Measurements from ENCODE around the gene TANC1. TPM values are rescaled to one million over a fixed set of nuclear protein-coding genes. Genes with fewer than 3 reads are reported as not detected.

The TANC1 gene
- total RNA-seq, 1 experiment from 2014 or later = 21.1 TPM

GRCh38 chr2:159206736-159207380, 238.4 kb downstream of the TANC1 start:
- Mint-ChIP-seq H3K27ac (ENCODE audit: unreplicated experiment) (no peak overlapping the region), H3K9me3 (ENCODE audit: unreplicated experiment) (no peaks in the 10 kb centered on the region), H3K4me3 (ENCODE audit: unreplicated experiment) (no peak overlapping the region), H3K27me3 (ENCODE audit: insufficient read depth, unreplicated experiment) (no peaks in the 10 kb centered on the region), H3K4me1 (ENCODE audit: low read depth, unreplicated experiment) (peaks cover 9% of the 10 kb centered on the region), H3K36me3 (ENCODE audit: insufficient read depth, unreplicated experiment) (peaks cover 12% of the 10 kb centered on the region)
- TF ChIP-seq, protein P1, sequence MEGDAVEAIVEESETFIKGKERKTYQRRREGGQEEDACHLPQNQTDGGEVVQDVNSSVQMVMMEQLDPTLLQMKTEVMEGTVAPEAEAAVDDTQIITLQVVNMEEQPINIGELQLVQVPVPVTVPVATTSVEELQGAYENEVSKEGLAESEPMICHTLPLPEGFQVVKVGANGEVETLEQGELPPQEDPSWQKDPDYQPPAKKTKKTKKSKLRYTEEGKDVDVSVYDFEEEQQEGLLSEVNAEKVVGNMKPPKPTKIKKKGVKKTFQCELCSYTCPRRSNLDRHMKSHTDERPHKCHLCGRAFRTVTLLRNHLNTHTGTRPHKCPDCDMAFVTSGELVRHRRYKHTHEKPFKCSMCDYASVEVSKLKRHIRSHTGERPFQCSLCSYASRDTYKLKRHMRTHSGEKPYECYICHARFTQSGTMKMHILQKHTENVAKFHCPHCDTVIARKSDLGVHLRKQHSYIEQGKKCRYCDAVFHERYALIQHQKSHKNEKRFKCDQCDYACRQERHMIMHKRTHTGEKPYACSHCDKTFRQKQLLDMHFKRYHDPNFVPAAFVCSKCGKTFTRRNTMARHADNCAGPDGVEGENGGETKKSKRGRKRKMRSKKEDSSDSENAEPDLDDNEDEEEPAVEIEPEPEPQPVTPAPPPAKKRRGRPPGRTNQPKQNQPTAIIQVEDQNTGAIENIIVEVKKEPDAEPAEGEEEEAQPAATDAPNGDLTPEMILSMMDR (IDR thresholded peaks at IDR 0.05; ENCODE audit: insufficient read depth in 1 of 2, low read depth in 1 of 2, low read length in 1 of 2, severe bottlenecking in 1 of 2, unreplicated experiment in 1 of 2) = no peak
- CTCF ChIA-PET = no interaction called here
- H3K4me1 ChIP-seq = peaks cover 12% of the 10 kb centered on the region
- no TSS peak for BruUV-seq (replicated peaks)
- no peak overlapping the region for H3K4me3 ChIP-seq (ENCODE audit: low read depth, low read length)
- POLR2A ChIA-PET = no interaction called here
- intact Hi-C loops (cut with micrococcal nuclease; ENCODE audit: unreplicated experiment) = no loop called here
- no peaks in the 10 kb centered on the region for H3K27me3 ChIP-seq (replicated peaks; ENCODE audit: control insufficient read depth, insufficient read depth, low read length)
- no peaks in the 10 kb centered on the region for H3K9me3 ChIP-seq
- no peaks in the 10 kb centered on the region for H3K36me3 ChIP-seq (ENCODE audit: control insufficient read depth, insufficient read depth, low read length)
- no peak for DNase-seq

GRCh38 chr2:159208438-159208837, 240.0 kb downstream of the TANC1 start:
- Histone ChIP-seq H3K4me1 (peaks cover 25% of the 10 kb centered on the region), H3K9me3 (no peaks in the 10 kb centered on the region), H3K4me3 (ENCODE audit: low read depth, low read length) (no peak overlapping the region), H3K27me3 (replicated peaks; ENCODE audit: control insufficient read depth, insufficient read depth, low read length) (no peaks in the 10 kb centered on the region), H3K36me3 (ENCODE audit: control insufficient read depth, insufficient read depth, low read length) (no peaks in the 10 kb centered on the region)
- no peak for DNase-seq
- H3K27me3 Mint-ChIP-seq (ENCODE audit: insufficient read depth, unreplicated experiment) = no peaks in the 10 kb centered on the region
- H3K4me1 Mint-ChIP-seq (ENCODE audit: low read depth, unreplicated experiment) = peaks cover 15% of the 10 kb centered on the region
- ChIA-PET POLR2A (no interaction called here), CTCF (no interaction called here)
- TF ChIP-seq, protein P1 (IDR thresholded peaks at IDR 0.05; ENCODE audit: insufficient read depth in 1 of 2, low read depth in 1 of 2, low read length in 1 of 2, severe bottlenecking in 1 of 2, unreplicated experiment in 1 of 2) = peak in 1 of 2 experiments; percentile 5
- H3K4me3 Mint-ChIP-seq (ENCODE audit: unreplicated experiment) = no peak overlapping the region
- peaks cover 20% of the 10 kb centered on the region for H3K36me3 Mint-ChIP-seq (ENCODE audit: insufficient read depth, unreplicated experiment)
- intact Hi-C loops (cut with micrococcal nuclease; ENCODE audit: unreplicated experiment) = no loop called here
- no peaks in the 10 kb centered on the region for H3K9me3 Mint-ChIP-seq (ENCODE audit: unreplicated experiment)
- H3K27ac Mint-ChIP-seq (ENCODE audit: unreplicated experiment) = no peak overlapping the region
- no TSS peak for BruUV-seq (replicated peaks)

DNA sequence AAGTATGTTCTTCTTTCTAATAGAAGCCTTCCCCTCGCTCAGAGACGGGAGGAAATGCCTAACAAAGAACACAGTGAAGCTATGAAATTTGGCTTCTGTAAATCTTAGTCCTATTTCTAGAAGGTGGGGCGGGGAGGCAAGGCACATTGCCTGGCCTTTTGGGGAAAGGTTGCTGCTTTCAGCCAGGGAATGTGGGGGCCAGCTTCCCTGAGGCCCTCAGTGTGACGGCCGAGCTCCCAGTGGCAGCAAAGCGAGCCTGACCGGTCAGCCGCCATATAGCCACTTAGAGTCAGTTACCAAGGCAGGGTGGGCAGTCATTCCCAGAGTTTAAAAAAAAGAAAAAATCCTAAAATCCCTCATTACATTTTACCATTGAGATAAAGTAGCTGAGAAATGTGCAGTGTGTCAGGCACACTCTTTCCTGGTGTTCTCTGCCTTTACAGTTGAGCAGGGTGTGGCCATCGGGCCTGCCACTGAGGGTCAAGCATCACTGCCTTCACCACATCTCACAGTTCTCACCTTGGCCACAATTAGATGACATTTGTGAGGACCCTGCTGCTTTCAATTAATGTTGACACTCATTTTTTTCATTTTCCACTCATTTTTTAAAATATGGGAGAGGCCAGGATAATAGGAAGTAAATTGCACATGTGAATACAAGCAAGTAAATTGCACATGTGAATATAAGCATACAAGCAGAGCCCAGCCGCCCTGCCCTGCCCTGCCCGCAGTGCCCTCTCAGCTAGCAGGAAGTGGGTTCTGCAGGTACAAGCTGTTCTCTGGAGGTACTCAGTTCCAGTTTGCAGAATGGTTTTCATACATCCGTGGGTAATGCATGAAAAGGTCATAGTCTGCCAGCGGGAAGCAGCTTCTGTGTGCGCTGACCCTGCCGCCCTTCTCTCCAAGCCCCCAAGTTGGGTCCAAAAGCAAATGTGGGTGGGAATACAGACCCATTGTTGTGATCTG, 241.2 kb downstream of the TANC1 start:
- Mint-ChIP-seq H3K27ac (ENCODE audit: unreplicated experiment) (peak overlapping the region; percentile 32), H3K4me1 (ENCODE audit: low read depth, unreplicated experiment) (peaks cover 15% of the 10 kb centered on the region), H3K36me3 (ENCODE audit: insufficient read depth, unreplicated experiment) (peaks cover 24% of the 10 kb centered on the region), H3K27me3 (ENCODE audit: insufficient read depth, unreplicated experiment) (no peaks in the 10 kb centered on the region), H3K9me3 (ENCODE audit: unreplicated experiment) (no peaks in the 10 kb centered on the region), H3K4me3 (ENCODE audit: unreplicated experiment) (no peak overlapping the region)
- ChIA-PET CTCF (interaction anchor here (0.7 kb wide), 1 partner anchor 21 kb away, joined by 3 read pairs; no protein-coding TSS in a partner anchor), POLR2A (no interaction called here)
- Histone ChIP-seq H3K36me3 (ENCODE audit: control insufficient read depth, insufficient read depth, low read length) (no peaks in the 10 kb centered on the region), H3K9me3 (no peaks in the 10 kb centered on the region), H3K27me3 (replicated peaks; ENCODE audit: control insufficient read depth, insufficient read depth, low read length) (no peaks in the 10 kb centered on the region), H3K4me3 (ENCODE audit: low read depth, low read length) (no peak overlapping the region), H3K4me1 (peaks cover 26% of the 10 kb centered on the region)
- BruUV-seq (replicated peaks) = no TSS peak
- no peak for DNase-seq
- intact Hi-C loops (cut with micrococcal nuclease; ENCODE audit: unreplicated experiment) = loop anchor here (2.0 to 5.0 kb wide), 2 partner anchors 33 to 58 kb away; no protein-coding TSS in a partner anchor
- TF ChIP-seq, protein P1 (IDR thresholded peaks at IDR 0.05; ENCODE audit: insufficient read depth in 1 of 2, low read depth in 1 of 2, low read length in 1 of 2, severe bottlenecking in 1 of 2, unreplicated experiment in 1 of 2) = no peak

Data from Caco-2 (cell line).